HuH-7.5 (cell line): Measurements from ENCODE around the gene PPP1R17.

Experiments used
- DNase-seq: peaks from one replicate; pipeline ENCODE4 v3.0.0; 2011; ENCODE audit warnings: low spot score

The PPP1R17 gene

DNA sequence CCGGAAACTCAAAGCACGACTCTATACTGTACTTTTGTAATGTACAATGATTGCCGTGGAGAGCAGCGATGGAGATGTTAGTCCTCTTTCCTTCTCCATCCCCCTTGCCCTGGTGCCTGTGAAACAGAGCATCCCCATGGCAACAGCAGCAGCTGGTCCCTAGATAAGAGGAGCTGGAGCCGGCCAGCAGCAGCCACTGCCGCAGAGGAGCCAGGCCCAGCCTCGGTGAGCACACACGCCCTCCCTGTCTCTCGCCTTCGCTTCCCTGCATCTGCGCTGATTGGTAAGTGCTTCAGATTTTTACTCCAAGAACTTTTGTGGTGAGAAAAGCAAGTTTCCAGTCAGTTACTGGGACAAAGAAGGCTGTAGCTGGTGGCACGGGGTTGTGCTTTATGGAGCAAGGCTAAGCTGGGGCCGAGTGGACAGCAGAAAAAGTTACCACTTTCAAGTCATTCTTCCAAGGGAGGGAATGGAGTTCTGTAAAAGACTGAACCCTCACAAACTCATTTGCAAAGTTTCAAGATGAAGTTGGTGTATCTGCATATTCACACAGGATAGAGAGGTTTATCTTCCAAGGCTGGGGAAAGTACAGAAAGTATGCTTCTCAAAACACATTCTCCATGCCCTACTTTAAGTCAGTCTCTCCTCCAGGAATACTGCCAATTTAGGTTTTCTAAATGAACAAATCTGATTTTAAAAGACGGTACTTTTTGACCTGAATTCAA is at the start of gene PPP1R17:
Gene PPP1R17 (plus strand): TSS at position 192 of the 725 bp plus-strand sequence. CDS start 5,227 bp downstream, outside the sequence.
- no peak for DNase-seq

DNA sequence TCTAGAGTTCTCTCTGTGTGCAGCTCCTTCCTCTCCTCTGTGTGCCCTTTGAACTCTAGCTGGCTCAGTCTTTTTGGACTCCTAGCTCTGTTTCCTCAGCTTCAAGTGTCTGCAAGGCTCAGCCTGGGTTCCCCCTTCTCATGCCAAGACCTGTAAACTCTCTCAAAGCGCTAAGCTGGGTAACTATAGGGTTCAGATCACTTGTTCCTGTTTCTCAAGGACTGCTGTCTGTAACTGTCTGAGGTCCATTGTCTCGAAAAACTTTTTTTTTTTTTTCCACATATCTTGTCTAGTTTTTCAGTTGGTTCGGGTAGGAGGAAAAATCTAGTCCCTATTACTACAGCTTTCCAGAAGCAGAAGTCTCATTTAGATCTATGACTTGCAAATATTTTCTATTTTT is 46.6 kb upstream of the PPP1R17 start:
- no peak for DNase-seq

DNA sequence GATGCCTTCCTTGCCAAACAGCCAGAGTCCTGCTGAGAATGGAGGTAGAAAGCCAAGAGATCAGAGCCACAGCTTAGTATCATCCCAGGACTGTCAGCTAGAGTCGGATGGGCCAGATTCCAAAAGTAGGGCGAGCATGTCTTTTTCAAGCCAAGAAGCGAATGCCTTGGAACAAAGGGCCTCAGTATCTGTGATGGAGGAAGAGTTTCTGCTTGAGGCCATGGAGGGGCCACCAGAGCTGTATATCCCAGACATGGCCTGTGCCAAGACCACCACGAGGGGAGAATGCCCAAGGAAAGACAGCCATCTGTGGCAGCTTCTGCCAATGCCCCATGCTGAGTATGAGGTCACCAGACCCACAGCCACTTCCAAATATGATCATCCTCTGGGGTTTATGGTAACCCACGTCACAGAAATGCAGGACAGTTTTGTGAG is 44.3 kb upstream of the PPP1R17 start:
- no peak for DNase-seq

DNA sequence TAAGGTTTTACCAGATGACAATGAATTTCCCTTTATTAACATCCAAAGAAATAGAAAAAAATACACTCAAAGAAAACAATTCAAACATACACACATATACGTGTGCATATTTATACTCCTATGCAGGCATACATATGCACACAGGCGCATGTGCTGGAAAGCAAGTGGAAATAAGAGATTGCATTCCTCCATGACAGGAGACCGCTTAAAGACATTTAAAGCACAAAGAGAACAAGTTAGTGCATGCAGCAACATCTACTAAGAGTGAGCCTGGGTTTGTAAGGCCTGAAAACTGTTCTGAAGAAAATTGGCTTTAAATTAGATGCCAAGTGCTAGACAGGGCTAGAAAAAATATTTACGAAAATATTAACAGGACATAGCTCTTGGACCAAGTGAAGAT is 40.1 kb upstream of the PPP1R17 start:
- DNase-seq = no peak

DNA sequence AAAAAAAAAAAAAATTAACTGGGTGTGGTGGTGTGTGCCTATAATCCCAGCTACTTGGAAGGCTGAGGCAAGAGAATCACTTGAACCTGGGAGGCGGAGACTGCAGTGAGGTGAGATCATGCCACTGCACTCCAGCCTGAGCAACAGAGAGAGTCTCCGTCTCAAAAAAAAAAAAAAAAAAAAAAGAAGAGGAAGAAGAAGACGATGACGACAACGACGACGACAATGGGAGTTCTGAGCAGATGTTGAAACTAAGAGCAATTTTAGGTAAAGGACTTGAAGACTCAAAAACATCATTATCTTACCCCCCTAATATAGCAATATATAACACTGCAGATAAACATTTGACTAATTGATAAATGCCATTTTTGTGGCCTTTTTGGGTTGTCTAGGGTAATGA is 39.5 kb upstream of the PPP1R17 start:
- no peak for DNase-seq

DNA sequence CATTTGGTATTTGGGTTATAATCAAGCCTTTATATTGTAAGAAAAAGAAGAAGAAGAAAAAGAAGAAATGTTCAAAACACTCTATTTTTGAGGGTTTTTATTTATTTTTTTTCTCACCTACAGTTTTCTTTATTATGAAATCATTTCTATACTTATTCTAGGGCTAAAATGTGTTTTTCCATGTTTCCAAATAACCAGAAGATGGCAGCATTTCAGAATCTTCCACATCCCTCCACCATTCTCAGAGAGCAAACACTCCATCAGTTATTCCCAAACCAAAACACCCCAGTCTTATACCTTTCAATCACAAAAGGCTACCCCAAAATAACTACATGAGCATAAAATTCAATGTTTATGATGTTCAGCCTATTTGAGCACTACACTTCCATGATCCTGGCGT is 38.7 kb upstream of the PPP1R17 start:
- DNase-seq = no peak

DNA sequence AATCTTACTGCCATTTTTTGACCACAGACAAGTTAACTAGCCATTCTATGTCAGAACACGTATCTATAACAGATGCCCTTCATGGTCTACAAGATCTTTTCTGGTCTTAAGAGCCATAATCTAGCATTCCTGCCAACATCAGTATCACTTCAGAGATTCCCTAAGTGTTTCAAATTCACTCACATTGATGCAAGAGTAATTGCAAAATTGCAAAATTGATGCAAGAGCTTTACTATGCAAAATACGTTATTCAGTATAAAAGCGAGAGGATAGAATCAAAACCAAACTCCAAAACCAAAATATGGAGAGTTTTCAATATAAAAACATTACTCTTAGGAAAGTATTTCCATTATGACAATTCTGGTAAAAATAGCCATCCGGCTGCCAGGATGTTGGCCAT is 38.1 kb upstream of the PPP1R17 start:
- DNase-seq = no peak

DNA sequence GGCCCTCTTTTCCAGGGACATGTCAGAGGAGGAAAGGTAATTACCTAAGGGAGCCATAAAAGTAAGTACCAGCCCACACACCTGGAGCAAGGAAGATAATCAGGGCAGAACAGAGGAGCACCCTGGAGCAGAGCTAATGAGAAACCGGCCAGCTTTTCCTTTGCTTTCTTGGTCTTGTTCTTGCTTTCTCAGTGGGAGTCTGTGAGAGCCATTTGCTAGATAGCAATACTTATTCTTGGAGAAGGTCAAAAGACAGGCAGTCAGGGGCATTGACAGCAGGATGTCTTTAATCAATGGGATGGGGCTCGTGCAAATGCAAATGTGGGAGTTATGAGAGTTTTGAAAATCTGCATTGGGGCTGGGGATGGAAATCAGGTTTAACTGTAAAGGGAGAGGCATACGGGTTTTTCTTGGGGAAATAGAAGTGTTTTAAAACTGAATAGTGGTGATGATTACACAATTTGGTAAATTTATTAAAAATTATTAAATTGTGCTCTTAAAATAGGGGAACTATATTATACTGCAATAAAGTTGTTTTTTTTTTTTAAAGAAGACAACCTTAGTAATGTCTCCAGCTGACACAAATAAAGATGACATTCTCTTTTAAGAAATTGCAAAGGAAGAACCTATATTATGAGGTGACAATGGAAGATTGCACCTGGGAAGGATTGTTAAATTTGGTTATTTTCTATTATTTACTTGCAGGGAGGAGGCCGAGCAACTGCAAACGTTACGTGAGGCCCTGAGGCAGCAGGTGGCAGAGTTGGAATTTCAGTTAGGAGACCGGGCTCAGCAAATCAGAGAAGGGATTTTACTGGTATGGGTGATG is 35.6 kb upstream of the PPP1R17 start:
- DNase-seq = no peak

DNA sequence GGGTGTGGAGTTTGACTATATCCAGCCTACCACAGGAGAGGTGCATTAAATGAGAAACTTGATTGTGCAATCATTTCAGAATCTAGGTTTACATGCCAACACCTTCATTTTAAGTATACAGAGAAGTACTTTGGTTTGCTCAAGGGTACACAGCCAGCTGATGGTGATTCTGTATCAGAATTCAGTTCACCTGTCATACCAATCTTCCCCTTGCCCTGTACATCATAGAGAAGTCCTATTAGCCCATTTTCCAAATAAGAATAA is 35.0 kb upstream of the PPP1R17 start:
- DNase-seq = no peak

DNA sequence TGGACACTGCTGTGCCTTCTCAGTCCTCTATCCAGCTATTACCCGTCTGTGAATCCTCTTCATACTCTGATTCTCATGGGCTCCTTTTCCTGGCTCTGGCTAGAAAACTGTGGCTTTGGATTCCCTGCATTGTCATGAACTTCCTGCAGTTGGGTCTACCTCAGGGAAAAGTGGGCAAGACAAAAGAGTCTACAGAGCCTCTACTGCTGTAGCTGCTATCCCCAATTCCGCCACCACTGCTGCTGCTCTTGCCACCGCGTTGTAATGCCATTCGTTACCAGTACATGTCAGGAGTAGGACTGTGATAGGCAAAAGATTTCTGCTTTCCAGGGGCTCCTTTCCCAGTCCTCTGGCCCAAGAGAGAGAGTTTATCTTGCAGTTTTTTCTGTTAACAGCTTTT is 23.9 kb upstream of the PPP1R17 start:
- no peak for DNase-seq

DNA sequence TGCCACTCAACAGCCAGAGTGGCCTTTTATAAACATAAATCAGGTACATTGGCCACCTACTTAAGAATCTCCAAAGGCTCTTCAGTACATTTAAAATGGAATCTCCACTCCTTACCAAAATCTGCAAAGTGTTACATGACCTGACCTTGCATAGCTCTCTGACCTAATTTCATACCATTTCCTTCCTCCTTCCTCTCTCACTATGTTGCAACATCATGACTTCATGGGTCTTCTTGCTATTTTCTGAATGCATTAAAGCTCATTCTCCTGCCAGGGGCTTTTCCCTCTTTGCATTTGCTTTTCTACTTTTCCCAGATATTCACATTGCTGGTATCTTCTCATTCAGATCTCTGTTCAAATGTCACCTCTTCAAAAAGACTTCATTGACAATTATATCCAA is 22.1 kb upstream of the PPP1R17 start:
- no peak for DNase-seq

DNA sequence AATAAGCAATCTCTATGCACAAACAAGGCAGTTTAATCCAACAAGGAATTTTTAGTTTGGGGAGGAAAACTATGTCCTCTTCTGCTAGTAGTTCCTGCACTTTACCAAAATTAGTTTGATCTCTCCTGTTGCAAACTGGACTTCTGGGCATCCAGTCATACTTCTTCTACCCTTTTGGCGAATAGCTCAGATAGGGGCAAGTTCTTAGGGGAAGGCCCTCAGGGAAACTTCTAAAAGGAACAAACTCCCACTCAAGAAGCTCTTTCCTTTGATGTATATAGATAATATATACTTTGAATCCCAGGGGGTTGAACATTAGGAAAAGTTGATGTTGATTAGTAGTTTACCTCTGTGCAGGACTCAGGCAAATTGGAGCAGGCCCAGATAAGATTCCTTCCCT is 21.5 kb upstream of the PPP1R17 start:
- no peak for DNase-seq

DNA sequence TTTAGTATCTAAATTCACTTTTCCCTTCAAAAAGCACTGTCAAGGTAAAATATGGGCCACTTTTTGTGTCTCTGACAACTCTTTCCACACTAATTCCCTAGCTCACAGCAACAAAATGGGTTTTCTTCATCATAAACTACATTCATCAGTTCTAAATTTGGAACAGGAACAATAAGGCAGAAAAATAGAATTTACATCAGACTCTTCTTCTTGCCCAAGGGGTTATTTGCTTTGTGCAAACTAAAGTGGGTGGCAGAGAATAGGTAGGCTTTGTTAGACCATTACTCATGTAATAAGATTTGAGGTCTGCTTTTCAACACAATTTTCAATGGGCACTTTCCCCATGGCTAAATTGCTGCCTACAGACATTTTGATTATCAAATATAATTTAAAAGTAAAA is 17.6 kb upstream of the PPP1R17 start:
- DNase-seq = no peak

DNA sequence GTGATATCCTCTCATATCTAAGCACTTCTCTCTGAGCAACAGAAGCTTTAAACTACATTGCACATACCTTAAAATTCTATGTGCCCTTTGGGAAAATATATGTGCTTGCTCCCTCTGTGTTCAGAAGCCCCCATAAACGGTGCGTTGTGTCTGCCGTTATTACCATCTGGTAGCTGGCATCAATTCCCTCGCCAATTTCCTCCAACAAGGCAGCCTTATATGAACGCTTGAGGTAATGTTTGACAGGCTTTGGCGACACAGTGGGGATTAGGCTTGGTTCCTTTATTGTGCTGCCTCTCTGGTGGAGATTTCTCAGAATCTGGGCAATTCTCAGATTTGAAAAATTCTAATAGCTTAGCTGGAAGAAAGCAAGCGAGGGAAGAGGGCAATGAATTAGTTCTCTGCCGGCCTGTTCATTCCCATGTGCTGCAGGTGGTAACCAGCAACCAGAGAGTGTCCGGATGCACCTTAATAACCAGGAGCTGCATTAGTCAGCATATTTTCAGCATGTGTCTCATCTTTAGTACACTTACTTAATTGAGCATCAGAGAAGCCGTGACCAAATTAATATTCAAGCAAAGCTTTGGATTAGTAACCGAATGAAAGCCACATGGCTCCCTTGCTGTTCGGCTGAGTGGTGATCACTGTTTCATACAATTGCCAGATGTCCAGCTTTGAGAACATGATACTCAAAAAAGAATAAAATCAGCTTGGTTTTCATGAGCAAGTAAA is 7.3 kb upstream of the PPP1R17 start:
- DNase-seq = no peak

DNA sequence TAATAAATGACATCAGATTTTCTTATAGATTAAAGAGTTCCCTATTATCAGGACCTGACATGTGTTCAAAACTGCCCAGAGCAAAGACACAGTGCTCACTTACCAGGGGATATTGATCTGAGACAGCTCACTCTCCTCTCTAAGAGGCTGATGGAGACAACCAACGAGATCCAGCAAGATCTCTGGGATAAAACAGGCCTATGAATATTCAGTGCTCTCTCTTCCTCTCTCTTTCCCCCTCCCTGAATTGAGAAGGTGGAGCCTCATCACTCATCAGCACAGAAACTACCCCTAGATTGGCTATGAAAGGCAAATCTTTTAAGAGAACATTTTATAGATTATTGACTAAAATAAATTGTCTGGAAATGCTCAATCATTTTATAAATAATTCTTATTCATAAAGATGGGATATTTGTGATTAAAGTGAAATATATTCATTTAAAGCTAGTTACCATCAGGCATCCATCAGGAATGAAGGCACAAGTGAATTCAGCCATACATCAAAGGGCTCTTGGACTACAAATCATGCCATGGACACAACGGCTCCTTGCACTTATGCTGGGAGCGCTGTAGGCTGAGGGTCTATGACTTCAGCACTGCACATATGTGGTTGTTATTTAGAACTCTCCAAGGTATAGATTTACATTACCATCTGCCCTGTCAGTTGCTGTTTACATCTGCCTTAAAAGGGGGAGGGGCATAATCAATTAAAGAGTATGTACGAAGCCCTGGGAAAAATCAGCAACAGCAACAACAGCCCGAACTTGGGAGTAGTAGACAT is 3.4 kb upstream of the PPP1R17 start:
- DNase-seq = no peak

DNA sequence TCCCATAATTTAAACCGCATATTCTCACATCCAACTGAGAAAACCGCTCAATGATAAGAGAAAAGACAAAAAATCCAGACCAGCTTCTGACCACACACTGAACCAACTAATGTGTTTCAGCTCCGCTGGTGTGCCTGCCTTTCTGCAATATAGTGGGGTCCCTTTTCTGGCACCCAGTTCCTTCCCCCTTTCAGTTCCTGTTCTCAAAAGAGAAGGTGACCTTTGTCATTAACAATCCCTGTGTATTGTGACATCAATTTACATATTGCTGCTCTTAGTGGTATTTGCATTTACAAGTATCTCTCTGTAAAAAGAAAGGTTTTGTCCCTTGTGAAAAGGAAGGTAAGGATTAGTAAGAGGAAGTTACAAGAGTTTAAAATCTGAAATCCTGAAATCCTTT is 1.4 kb downstream of the PPP1R17 start:
- DNase-seq = no peak

DNA sequence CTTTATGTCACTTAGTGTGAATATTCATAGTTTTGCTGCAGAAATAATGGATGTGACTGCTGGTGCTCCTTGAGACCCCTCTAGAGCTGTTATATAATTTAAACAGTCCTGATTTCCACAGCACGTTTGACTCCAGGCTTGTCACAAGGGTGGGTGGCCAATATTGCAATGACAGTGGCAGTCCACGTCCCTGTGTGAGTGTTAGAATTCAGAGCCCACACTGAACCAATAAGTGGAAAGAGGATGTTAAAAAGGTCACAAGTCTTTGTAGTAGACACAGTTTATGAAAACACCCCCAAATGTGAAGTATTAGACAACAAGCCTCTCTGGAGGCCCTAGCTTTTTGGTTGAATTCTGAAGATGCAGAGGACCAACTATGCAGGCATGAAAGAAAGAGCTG is 2.0 kb downstream of the PPP1R17 start:
- no peak for DNase-seq

DNA sequence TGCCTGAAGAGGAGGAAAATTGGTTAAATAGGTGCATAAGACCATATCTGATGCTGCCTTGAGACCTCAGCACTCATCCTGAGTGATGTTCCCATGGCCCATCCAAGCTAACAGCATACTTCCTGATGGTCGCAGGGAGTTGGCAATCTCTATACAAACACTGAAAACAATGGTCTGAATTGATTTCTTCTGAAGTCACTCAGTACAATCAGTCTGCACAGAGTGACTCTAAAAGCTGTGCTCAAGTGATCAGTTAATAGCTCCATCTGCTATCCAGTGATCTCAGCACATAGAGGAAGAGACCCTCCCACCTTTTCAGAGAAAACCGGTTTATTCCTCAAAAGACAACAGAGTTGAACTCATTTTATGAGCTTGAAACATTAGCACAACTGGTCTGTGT is 3.9 kb downstream of the PPP1R17 start:
- DNase-seq = no peak

DNA sequence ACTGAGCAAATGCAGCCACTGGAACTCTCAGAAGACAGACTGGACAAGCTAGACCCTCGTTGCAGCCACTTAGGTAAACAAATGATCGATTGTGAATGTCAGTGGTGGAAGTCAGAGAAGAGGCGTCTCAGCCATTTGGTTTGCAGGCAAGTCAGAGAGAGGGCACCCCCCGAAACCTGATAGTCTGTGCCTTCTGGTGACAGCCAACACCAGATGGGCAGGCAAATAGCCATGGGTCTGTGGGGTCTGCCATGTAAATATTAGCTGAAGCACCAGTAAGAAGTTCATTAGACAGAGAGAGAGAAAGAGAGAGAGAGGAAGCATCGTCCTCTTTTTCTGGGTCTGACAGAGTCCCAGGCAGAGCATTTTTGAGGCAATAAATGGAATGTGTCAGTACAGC is 5.4 kb downstream of the PPP1R17 start:
- DNase-seq = no peak

DNA sequence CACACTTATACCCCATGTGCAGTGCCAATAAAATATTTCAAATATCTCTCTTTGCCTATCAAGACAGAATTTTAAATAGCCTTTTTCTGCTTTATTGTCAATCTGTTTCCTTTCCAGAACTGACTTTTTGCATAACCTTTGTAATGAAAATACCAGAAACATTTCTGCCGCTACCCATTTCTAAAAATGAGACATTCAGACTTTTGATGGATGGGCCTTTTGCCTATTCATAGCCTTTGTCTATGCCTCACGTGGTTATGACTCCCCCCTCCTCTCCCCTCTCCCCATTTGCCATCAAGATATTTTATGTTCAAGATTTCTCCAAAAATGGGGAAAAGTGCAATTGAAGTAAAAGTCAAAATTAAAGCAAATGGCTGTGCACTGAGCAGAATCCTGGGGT is 5.9 kb downstream of the PPP1R17 start:
- DNase-seq = no peak

DNA sequence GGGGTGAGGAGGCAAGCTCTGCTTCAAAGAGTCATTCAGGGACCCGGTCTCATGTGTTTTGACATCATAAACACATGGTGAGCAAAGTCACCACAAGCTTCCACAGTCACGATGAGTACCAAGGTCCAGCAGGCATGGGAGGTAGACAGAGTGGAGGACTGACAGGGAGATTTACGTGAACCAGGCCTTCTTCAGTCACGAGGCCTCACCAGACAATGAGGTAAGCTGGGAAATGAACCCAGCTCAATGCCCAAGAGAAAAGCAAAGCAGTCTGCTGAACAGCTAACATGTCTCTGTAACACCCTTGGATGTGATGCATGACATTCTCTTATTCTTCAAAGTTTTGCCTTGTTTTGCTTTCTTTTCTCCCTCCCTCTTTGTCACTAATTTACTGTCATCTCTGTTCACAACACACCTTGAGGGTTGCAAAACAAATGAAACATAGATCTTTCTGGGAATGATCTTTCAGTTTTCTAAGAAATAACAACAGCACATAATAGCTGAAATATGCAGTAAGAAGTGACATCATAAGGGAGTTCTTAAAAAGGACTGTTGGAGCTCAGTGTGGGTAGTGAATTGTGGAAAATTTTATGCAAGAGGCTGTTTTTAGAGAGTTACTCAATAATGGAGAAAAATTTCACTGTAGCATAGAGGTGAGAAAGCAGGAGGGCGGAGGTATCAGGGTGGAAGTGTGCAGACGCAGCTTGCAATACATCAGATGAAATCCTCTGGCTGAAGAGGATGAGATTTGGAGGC is 9.0 kb downstream of the PPP1R17 start:
- DNase-seq = no peak

DNA sequence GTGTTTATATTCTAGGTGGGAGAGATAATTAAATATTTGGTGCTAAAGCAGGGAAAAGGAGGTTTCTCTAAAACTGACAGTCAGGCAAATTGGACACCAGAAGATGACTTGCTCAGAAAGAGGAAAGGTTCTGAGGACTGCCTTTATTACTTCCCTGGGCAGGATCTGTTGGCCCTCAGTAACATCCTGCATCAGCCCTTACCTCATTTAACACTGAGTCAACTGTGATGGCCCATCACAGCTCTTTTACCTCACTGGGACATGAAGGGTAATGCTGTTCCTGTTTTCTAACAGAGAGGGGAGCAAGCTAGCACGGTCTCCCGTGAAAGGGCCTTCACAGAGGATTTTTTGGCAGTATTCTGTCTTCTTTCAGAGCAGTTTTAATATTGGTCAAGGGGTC is 12.0 kb downstream of the PPP1R17 start:
- no peak for DNase-seq
